Measurements from ENCODE around the gene POLG. TPM values are rescaled to one million over a fixed set of nuclear protein-coding genes. Genes with fewer than 3 reads are reported as not detected.

Gene POLG
- total RNA-seq, 1 experiment from 2014 or later = 60.3 TPM

DNA sequence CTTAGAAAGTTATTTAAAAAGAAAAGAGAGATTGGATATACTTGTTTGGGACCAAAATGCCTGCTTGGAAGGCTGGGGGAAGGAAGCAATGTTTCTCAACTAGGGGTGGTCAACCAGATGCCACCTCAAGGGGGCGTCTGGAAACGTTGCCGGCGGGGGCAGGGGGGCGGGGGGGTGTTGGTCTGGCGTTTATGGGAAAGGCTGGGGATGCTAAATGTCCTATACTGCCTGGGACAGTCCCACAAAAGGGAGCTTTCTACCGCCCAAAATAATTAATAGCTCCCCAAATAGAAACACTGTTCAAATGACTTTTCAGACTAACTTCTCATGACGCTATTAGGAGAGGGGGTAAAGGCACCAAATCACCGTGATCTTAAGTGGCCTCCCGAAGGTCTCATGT lies 2.2 kb downstream of the POLG start:
- peak overlapping the region; percentile 30 to 64 for H3K4me3 Mint-ChIP-seq
- H3K4me2 ChIP-seq (ENCODE audit: insufficient read depth, insufficient read length, low read length) = no peak overlapping the region
- no peaks in the 10 kb centered on the region for H3K79me2 ChIP-seq (ENCODE audit: insufficient read depth, low read length)
- peaks cover 26% of the 10 kb centered on the region for H3K27me3 Mint-ChIP-seq (ENCODE audit: low read depth)
- no peak overlapping the region for H2BK5ac ChIP-seq (ENCODE audit: insufficient read length, low read length)
- no peak overlapping the region for H3K23ac ChIP-seq (ENCODE audit: insufficient read length, low read depth, low read length)
- no peak overlapping the region for H3K56ac ChIP-seq (ENCODE audit: insufficient read length, low read depth, low read length)
- DNase-seq = peak; percentile 51
- H2BK15ac ChIP-seq (ENCODE audit: low read depth, low read length) = no peak overlapping the region
- H2AK5ac ChIP-seq (ENCODE audit: insufficient read length, low read length) = no peak overlapping the region
- WGBS (ENCODE audit: extremely low coverage, insufficient read length, low lambda C conversion rate) = no CpG with 5 or more reads among the region's 10 CpGs
- no peak overlapping the region for H2BK20ac ChIP-seq (ENCODE audit: low read depth, low read length, poor library complexity, severe bottlenecking)
- no peak overlapping the region for H2BK12ac ChIP-seq (ENCODE audit: insufficient read length, low read depth, low read length)
- H3K9me3 Mint-ChIP-seq = peaks cover 2 to 4% of the 10 kb centered on the region in 2 experiments; a peak in 2 of 5 replicates
- no peak overlapping the region for H3K27ac ChIP-seq (ENCODE audit: insufficient read length, low read depth, low read length)
- peaks cover 42 to 55% (median 51%) of the 10 kb centered on the region in 3 experiments for H3K36me3 Mint-ChIP-seq (ENCODE audit: insufficient read depth in 1 of 3, low read depth in 3 of 3)
- no peaks in the 10 kb centered on the region for H3K4me1 ChIP-seq (ENCODE audit: insufficient read depth, low read length)
- H3K27me3 ChIP-seq (ENCODE audit: insufficient read depth, low read length) = no peaks in the 10 kb centered on the region; the same call in 1 of the 2 replicates
- no peaks in the 10 kb centered on the region for H4K20me1 ChIP-seq (ENCODE audit: control insufficient read depth, insufficient read depth, insufficient read length)
- H4K8ac ChIP-seq (replicated peaks; ENCODE audit: insufficient read length, low read depth, low read length) = no peak overlapping the region
- H3K27ac Mint-ChIP-seq = no peak overlapping the region
- H3K18ac ChIP-seq (ENCODE audit: insufficient read length, low read depth, low read length) = no peak overlapping the region
- no peak overlapping the region for H4K5ac ChIP-seq (ENCODE audit: insufficient read length, low read depth, low read length)
- peaks cover 15 to 26% of the 10 kb centered on the region in 2 experiments for H3K4me1 Mint-ChIP-seq
- peaks cover 12% of the 10 kb centered on the region for H3K23me2 ChIP-seq (ENCODE audit: insufficient read length, low read depth, low read length, poor library complexity, severe bottlenecking)
- TF ChIP-seq, protein P1, sequence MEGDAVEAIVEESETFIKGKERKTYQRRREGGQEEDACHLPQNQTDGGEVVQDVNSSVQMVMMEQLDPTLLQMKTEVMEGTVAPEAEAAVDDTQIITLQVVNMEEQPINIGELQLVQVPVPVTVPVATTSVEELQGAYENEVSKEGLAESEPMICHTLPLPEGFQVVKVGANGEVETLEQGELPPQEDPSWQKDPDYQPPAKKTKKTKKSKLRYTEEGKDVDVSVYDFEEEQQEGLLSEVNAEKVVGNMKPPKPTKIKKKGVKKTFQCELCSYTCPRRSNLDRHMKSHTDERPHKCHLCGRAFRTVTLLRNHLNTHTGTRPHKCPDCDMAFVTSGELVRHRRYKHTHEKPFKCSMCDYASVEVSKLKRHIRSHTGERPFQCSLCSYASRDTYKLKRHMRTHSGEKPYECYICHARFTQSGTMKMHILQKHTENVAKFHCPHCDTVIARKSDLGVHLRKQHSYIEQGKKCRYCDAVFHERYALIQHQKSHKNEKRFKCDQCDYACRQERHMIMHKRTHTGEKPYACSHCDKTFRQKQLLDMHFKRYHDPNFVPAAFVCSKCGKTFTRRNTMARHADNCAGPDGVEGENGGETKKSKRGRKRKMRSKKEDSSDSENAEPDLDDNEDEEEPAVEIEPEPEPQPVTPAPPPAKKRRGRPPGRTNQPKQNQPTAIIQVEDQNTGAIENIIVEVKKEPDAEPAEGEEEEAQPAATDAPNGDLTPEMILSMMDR (conservative IDR thresholded peaks at IDR 0.05) = peak; percentile 71
- H3K14ac ChIP-seq (ENCODE audit: insufficient read depth, low read length) = no peak overlapping the region
- no peak overlapping the region for H3K4ac ChIP-seq (ENCODE audit: low read depth, low read length)
- H2AFZ ChIP-seq (ENCODE audit: low read length) = no peak overlapping the region
- H2BK120ac ChIP-seq (ENCODE audit: low read depth, low read length, poor library complexity, severe bottlenecking) = no peak overlapping the region
- H3K79me1 ChIP-seq (ENCODE audit: insufficient read depth, low read depth, low read length, poor library complexity, severe bottlenecking) = no peaks in the 10 kb centered on the region
- no peak overlapping the region for H3K9ac ChIP-seq (ENCODE audit: extremely low read depth, insufficient read length, low read length)
- H4K91ac ChIP-seq (ENCODE audit: insufficient read length, low read depth, low read length) = no peak overlapping the region
- no peak overlapping the region for H3T11ph ChIP-seq (ENCODE audit: low read length)
- no peaks in the 10 kb centered on the region for H3K9me3 ChIP-seq (ENCODE audit: control insufficient read depth, low read depth, low read length)
